HUES48 (cell line): ENCODE data around the gene CSGALNACT2.

ENCODE experiments used
- H3K27ac ChIP-seq: one replicate; pipeline ENCODE4 v1.7.0; 2013; ENCODE audit warnings: low read depth, low read length, inconsistent platforms
- H3K27me3 ChIP-seq: 2 replicates; pipeline ENCODE4 v1.6.1; 2013; ENCODE audit warnings: mild to moderate bottlenecking, low read length; ENCODE audit not compliant: control insufficient read depth, insufficient read depth
- H3K36me3 ChIP-seq: 2 replicates; pipeline ENCODE4 v1.6.1; 2013; ENCODE audit warnings: low read length; ENCODE audit not compliant: control insufficient read depth, insufficient read depth
- H3K4me1 ChIP-seq: 2 replicates; pipeline ENCODE4 v1.6.1; 2013; ENCODE audit warnings: mild to moderate bottlenecking, low read length; ENCODE audit not compliant: control insufficient read depth, insufficient read depth
- H3K4me3 ChIP-seq: 2 replicates; pipeline ENCODE4 v1.5.1; 2013; ENCODE audit warnings: mild to moderate bottlenecking, low read depth, low read length
- H3K9ac ChIP-seq: 2 replicates; pipeline ENCODE4 v1.6.1; 2013; ENCODE audit warnings: mild to moderate bottlenecking, low read depth, low read length, moderate library complexity
- H3K9me3 ChIP-seq: 2 replicates; pipeline ENCODE4 v1.6.1; 2013; ENCODE audit warnings: low read length; ENCODE audit not compliant: control insufficient read depth, insufficient read depth

The CSGALNACT2 gene

GRCh38 chr10:43188702-43189101 is 50.5 kb downstream of the CSGALNACT2 start:
- H3K4me1 ChIP-seq, result no peaks in the 10 kb centered on the region
- H3K9me3 ChIP-seq, result no peaks in the 10 kb centered on the region
- 0 out of 2 replicates have a peak, but pooled peaks cover 6% of the 10 kb centered on the region for H3K36me3 ChIP-seq
- H3K4me3 ChIP-seq, result no peak overlapping the region
- H3K27me3 ChIP-seq, result no peaks in the 10 kb centered on the region
- no peak overlapping the region for H3K27ac ChIP-seq
- H3K9ac ChIP-seq, result no peak overlapping the region

DNA sequence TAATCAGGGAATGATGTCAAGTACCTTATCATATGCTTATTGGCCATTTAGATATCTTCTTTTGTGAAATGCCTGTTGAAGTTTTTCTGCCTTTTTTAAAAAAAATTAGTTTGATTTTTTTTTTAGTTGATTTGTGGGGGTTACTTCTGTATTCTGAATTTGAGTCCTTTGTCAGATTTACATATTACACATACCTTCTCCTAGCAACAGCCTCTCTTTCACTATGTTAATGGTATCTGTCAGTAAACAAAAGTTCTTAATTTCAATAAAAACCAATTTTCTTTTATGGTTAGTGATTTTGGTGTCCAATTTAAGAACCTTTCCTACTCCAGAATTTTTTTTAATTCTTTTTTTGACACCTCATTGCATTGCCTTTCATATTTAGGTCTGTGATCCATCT is 52.0 kb downstream of the CSGALNACT2 start:
- Histone ChIP-seq H3K27ac (no peak overlapping the region), H3K9me3 (no peaks in the 10 kb centered on the region), H3K4me3 (no peak overlapping the region), H3K9ac (no peak overlapping the region), H3K4me1 (no peaks in the 10 kb centered on the region; the same call in 1 of the 2 replicates), H3K36me3 (peaks cover 3% of the 10 kb centered on the region; the same call in 1 of the 2 replicates), H3K27me3 (no peaks in the 10 kb centered on the region)

- Histone ChIP-seq H3K36me3 (peaks cover 8% of the 10 kb centered on the region), H3K27ac (no peak overlapping the region), H3K4me1 (no peaks in the 10 kb centered on the region; the same call in 1 of the 2 replicates), H3K9ac (no peak overlapping the region), H3K27me3 (no peaks in the 10 kb centered on the region), H3K4me3 (no peak overlapping the region), H3K9me3 (no peaks in the 10 kb centered on the region)
These were observed 52.5 kb downstream of the CSGALNACT2 start for GRCh38 chr10:43190775-43191174.

- Histone ChIP-seq H3K9me3 (no peaks in the 10 kb centered on the region), H3K36me3 (peaks cover 29% of the 10 kb centered on the region)
These were observed 54.6 kb downstream of the CSGALNACT2 start for GRCh38 chr10:43192884-43193283.

DNA sequence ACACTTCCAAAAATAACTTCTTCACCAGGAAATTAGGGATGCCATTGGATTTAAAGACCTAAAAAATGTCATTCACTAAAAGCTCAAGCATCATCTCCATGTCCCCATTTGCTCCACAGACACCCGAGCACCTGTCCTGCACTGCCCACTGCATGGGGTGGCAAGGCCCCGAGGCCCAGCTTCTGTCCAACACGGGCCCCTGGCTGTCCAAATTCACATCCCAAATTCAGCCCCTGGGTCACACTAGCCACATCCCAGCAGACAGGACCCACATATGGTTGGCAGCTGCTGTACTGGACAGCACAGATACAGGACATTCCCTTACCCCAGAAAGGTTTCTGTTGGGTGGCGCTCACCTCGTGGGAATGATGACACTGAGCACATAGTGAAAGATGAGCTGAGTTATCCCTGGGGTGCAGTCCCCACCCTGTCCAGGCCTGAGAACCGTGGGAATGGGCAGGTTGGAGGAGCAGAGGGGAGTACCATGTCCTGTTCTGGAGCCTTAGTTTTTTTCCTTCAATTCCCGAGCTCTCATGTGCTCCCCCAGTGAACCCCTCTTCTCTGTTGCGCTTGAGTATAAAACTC is 55.3 kb downstream of the CSGALNACT2 start:
- no peaks in the 10 kb centered on the region; the same call in 1 of the 2 replicates for H3K4me1 ChIP-seq
- H3K9ac ChIP-seq, result no peak overlapping the region
- H3K9me3 ChIP-seq, result no peaks in the 10 kb centered on the region
- no peaks in the 10 kb centered on the region for H3K27me3 ChIP-seq
- peaks cover 36% of the 10 kb centered on the region for H3K36me3 ChIP-seq
- no peak overlapping the region for H3K4me3 ChIP-seq
- no peak overlapping the region for H3K27ac ChIP-seq

More at GRCh38 chr10:43192884-43193283, 54.6 kb downstream of the CSGALNACT2 start:
- Histone ChIP-seq H3K27me3 (no peaks in the 10 kb centered on the region), H3K4me3 (no peak overlapping the region), H3K9ac (no peak overlapping the region), H3K27ac (no peak overlapping the region), H3K4me1 (no peaks in the 10 kb centered on the region; the same call in 1 of the 2 replicates)

GRCh38 chr10:43194266-43194665 is 56.0 kb downstream of the CSGALNACT2 start:
- Histone ChIP-seq H3K9ac (no peak overlapping the region), H3K27ac (no peak overlapping the region), H3K36me3 (peaks cover 43% of the 10 kb centered on the region), H3K4me3 (no peak overlapping the region), H3K9me3 (no peaks in the 10 kb centered on the region), H3K4me1 (no peaks in the 10 kb centered on the region; the same call in 1 of the 2 replicates), H3K27me3 (no peaks in the 10 kb centered on the region)

GRCh38 chr10:43194859-43195258 is 56.6 kb downstream of the CSGALNACT2 start:
- Histone ChIP-seq H3K9ac (no peak overlapping the region), H3K27me3 (no peaks in the 10 kb centered on the region), H3K27ac (no peak overlapping the region), H3K4me1 (no peaks in the 10 kb centered on the region; the same call in 1 of the 2 replicates), H3K36me3 (peaks cover 49% of the 10 kb centered on the region), H3K9me3 (no peaks in the 10 kb centered on the region), H3K4me3 (no peak overlapping the region)

- H3K9me3 ChIP-seq, result no peaks in the 10 kb centered on the region
- H3K4me3 ChIP-seq, result no peak overlapping the region
- H3K4me1 ChIP-seq, result no peaks in the 10 kb centered on the region; the same call in 1 of the 2 replicates
- H3K27me3 ChIP-seq, result no peaks in the 10 kb centered on the region
- H3K36me3 ChIP-seq, result peaks cover 56% of the 10 kb centered on the region
- no peak overlapping the region for H3K27ac ChIP-seq
- H3K9ac ChIP-seq, result no peak overlapping the region
These were observed 57.3 kb downstream of the CSGALNACT2 start for GRCh38 chr10:43195557-43195956.

DNA sequence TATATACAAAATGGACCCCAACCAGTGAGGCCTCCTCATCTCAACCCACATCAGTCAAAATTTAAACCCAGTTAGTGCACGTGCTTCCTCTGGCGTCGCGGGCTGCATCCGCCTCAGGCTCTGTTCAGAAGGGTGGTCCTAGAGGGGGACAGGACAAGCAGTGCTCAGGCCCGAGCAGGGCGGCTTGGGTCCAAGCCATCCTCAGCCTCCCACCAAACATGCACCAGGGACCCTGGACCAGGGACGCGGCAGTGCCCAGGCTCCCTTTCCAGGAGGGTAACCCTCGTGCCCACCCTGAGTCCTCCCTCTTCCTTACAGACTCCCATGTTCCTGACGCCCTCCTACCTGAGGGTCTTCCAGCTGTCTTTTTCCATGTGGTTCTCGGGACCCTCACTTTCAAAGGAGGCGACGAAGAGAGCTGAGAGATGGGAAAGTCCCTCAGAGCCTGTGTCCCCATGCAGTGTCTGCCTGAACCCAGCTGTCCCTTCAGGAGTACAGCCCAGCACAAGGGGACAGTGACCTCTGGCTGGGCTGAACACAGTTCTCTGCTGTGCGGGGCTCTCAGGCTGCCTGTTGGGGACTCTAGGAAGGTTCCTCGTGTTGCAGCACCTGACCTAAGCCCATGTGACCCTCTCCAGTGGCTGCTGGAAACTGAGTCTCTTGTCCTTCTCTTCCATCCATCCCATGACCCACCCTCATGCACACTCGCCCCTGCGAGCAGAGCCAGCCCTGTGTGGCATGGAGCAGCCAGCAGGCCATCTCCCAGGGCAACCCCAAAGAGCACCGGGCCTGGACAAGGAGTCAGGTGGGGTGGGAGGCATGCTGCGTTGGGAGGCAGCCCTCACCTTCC is 58.1 kb downstream of the CSGALNACT2 start:
- no peaks in the 10 kb centered on the region; the same call in 1 of the 2 replicates for H3K4me1 ChIP-seq
- peaks cover 64% of the 10 kb centered on the region for H3K36me3 ChIP-seq
- H3K4me3 ChIP-seq, result no peak overlapping the region
- no peak overlapping the region for H3K27ac ChIP-seq
- no peaks in the 10 kb centered on the region for H3K27me3 ChIP-seq
- H3K9ac ChIP-seq, result no peak overlapping the region
- no peaks in the 10 kb centered on the region for H3K9me3 ChIP-seq

GRCh38 chr10:43196981-43197833 is 59.0 kb downstream of the CSGALNACT2 start:
- H3K27ac ChIP-seq, result no peak overlapping the region
- no peak overlapping the region for H3K4me3 ChIP-seq
- peaks cover 4% of the 10 kb centered on the region for H3K4me1 ChIP-seq
- peaks cover 64% of the 10 kb centered on the region for H3K36me3 ChIP-seq
- no peak overlapping the region for H3K9ac ChIP-seq
- no peaks in the 10 kb centered on the region for H3K9me3 ChIP-seq
- H3K27me3 ChIP-seq, result no peaks in the 10 kb centered on the region
